ENCODE results near the gene SLC6A15.

- TF ChIP-seq CTCF (IDR thresholded peaks at IDR 0.05) (no peak), POLR2A (IDR thresholded peaks at IDR 0.05) (no peak)
These were observed 101.3 kb downstream of the SLC6A15 start for GRCh38 chr12:84811291-84811690.
